Measurements from ENCODE around the gene KRT74.
"Not testable (repeated sequence)": the region's sequence is repeated elsewhere in the genome, so short reads cannot be mapped to it uniquely, and the experiment has no call there.

The KRT74 gene

GRCh38 chr12:52601671-52602070 is 28.0 kb upstream of the KRT74 start:
- DNase-seq: no peak

- DNase-seq: no peak
Observed at GRCh38 chr12:52600941-52601481, 27.4 kb upstream of the KRT74 start, which contains the start of gene KRT72. Gene KRT72 (minus strand): TSS chr12:52601463. CDS start chr12:52601452, 11 bp downstream.

- no peak for DNase-seq
Observed at GRCh38 chr12:52600475-52600874, 26.8 kb upstream of the KRT74 start.

GRCh38 chr12:52600071-52600470 is 26.4 kb upstream of the KRT74 start:
- no peak for DNase-seq

GRCh38 chr12:52598966-52599365 is 25.3 kb upstream of the KRT74 start:
- DNase-seq: no peak

- DNase-seq: not testable (repeated sequence)
Observed at GRCh38 chr12:52594237-52594636, 20.6 kb upstream of the KRT74 start.

GRCh38 chr12:52591521-52591920 is 17.9 kb upstream of the KRT74 start:
- DNase-seq: no peak

GRCh38 chr12:52590021-52590420 is 16.4 kb upstream of the KRT74 start:
- no peak for DNase-seq

GRCh38 chr12:52587563-52587962 is 13.9 kb upstream of the KRT74 start:
- DNase-seq: no peak

GRCh38 chr12:52585946-52586345 is 12.3 kb upstream of the KRT74 start:
- no peak for DNase-seq

- peak; percentile 6 for DNase-seq
Observed at GRCh38 chr12:52585066-52585465, 11.4 kb upstream of the KRT74 start.

- DNase-seq: no peak
Observed at GRCh38 chr12:52584156-52584682, 10.6 kb upstream of the KRT74 start.

- peak; percentile 82 for DNase-seq
Observed at GRCh38 chr12:52582971-52583456, 9.4 kb upstream of the KRT74 start.

GRCh38 chr12:52582486-52582885 is 8.8 kb upstream of the KRT74 start:
- no peak for DNase-seq

- no peak for DNase-seq
Observed at GRCh38 chr12:52581481-52581880, 7.8 kb upstream of the KRT74 start.

GRCh38 chr12:52581066-52581465 is 7.4 kb upstream of the KRT74 start:
- DNase-seq: no peak

GRCh38 chr12:52580496-52580895 is 6.9 kb upstream of the KRT74 start:
- no peak for DNase-seq

GRCh38 chr12:52579468-52580465 is 6.1 kb upstream of the KRT74 start:
- DNase-seq: no peak

GRCh38 chr12:52578469-52578868 is 4.8 kb upstream of the KRT74 start:
- no peak for DNase-seq

- no peak for DNase-seq
Observed at GRCh38 chr12:52577316-52577715, 3.7 kb upstream of the KRT74 start.

GRCh38 chr12:52575948-52576347 is 2.3 kb upstream of the KRT74 start:
- no peak for DNase-seq

- no peak for DNase-seq
Observed at GRCh38 chr12:52575256-52575655, 1.6 kb upstream of the KRT74 start.

GRCh38 chr12:52573306-52573705 is 337 bp downstream of the KRT74 start:
- DNase-seq: no peak

- no peak for DNase-seq
Observed at GRCh38 chr12:52570511-52570910, 3.1 kb downstream of the KRT74 start.
